RCC 7860 (cell line): ENCODE data around the gene JMJD7.

Experiments used
- DNase-seq: peaks from one replicate; pipeline ENCODE4 v3.0.0-alpha.2; 2015; ENCODE audit warnings: low spot score
- FAIRE-seq: peaks from 2 replicates; lab custom pipeline; 2012; peaks lifted over from hg19 to GRCh38; lab: Jason Lieb, UNC

JMJD7 gene

GRCh38 chr15:41827880-41828806 lies at the start of gene JMJD7:
JMJD7 (plus strand) TSS chr15:41828092; CDS start chr15:41828125, 33 bp downstream.
- DNase-seq (peak; percentile 62), FAIRE-seq (no peak)

GRCh38 chr15:41778521-41778920 lies 49.4 kb upstream of the JMJD7 start:
- FAIRE-seq (no peak), DNase-seq (no peak)

DNA sequence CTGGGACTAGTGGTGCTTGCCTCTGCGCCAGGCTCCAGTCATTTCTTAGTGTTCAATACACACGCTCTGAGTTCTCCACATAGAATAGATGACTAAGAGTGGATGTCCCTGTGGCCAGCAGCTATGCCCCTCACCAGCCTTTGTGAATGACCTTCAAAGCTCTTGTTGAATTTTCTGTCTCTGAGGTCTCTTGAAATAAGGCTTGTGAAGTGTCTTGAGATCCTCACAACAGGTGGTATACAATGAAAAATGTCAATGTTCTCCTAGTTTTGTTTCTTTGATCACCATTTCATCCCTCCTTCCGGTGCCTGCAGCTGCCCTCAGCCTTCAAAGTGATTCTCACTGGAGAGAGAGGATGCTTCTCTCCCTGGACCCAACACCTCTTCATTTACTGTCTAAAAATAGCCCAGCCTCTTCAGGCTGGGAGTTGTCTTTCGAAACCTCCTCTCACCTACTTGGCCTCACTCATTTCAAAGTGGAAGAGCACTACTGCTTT lies 48.2 kb upstream of the JMJD7 start:
- DNase-seq, result no peak
- FAIRE-seq, result no peak

DNA sequence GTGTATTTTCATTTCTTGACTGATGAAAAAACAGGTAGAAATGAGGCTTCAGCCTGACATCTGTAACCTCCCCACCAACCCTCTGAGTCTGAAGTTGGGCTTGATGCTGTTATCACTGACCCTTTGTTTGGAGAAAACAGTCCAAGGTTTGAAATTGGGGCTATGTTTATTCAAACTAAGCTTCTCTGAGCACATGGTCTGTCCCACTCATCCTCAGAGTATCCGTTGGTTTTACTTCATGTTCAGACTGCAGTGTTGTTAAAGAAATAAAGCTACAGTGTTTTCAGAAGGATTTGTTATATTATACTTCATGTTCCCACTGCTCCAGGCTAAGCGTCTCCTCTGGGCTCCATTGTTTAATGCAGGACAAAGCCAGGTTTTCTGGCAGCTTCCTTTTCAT lies 47.6 kb upstream of the JMJD7 start:
- FAIRE-seq (no peak), DNase-seq (no peak)

DNA sequence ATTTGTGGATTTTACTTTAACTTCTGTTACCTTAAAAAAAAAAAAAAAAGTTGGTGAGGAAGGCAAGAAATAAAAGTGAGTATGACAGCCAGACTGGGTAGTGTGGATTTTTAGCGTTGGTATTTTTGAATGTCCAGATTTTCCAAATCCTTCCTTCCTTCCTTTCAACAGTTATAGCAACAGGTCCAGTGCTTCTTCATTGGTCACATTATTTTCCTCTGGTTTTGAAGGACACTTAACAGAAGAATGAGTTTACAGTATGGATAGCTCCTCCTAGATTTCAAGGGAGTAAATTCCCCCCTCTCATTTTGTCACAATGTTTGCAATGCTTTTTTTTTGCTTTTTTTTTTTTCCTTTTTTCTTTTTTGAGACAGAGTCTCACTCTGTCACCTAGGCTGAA lies 47.2 kb upstream of the JMJD7 start:
- FAIRE-seq, result no peak

GRCh38 chr15:41782371-41783282 lies 45.3 kb upstream of the JMJD7 start:
- DNase-seq (no peak), FAIRE-seq (no peak)

More for the DNA sequence above, 47.2 kb upstream of the JMJD7 start:
- DNase-seq, result no peak

DNA sequence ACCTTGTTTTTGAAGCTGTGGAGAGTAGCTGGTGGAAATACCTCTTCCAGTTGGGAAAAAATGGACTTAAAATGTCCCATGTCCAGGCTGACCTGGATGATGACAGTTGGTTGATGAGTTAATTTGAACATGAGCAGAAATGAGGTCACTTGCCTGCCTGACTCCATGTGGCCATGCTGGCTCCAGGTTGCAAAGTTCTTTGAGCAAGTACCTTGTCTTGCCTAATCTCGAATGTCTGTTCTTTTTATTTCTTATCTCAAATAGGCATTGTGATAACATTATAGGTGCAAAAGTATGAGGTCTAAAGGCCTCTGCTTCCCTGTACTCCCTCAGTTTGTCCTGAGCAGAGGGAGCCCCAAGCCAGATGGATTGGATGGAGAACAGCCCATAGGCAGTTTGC lies 44.6 kb upstream of the JMJD7 start:
- FAIRE-seq (no peak), DNase-seq (no peak)

- FAIRE-seq (no peak), DNase-seq (no peak)
Observed at GRCh38 chr15:41788262-41788661, 39.6 kb upstream of the JMJD7 start.

DNA sequence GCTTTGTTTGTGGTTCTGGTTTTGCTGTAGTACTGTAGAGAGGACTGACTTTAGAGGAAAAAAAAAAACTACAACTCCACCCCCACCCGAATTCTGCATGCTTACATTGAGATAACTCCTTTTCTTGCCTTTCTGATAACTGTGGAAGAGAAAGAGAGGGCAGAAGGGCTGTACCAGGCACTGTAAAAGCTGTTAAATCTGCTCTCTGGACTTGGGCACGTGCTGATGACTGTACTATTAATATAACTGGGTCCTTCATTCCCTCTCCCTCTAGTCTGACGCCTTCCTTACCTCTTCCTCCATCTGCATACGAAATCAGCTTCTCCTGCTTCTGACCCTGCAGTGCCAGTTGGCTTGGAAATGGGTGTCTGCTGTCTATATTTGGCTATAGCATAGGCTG lies 38.7 kb upstream of the JMJD7 start:
- FAIRE-seq (no peak), DNase-seq (no peak)

- no peak for DNase-seq
- FAIRE-seq, result no peak
Observed at GRCh38 chr15:41789662-41790061, 38.2 kb upstream of the JMJD7 start.

DNA sequence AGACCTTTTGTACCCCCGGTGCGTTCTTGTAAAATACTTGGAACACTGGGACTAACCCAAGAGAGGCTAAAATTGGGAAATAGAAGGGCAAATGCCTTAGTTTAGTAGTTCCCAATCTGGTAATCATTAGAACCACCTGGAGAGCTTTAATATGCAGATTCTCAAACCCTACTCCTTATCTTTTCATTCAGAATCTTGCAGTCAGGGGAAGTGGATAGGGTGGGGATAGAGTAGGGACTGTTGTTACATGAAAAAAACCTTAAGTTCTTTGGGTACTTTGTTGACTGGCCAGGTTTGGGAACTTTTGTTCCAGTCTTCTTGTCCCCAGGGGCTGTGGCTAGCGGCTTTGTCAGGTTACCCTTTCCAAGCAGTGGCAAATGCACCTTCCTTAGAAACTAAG lies 37.7 kb upstream of the JMJD7 start:
- DNase-seq, result no peak
- FAIRE-seq, result no peak

GRCh38 chr15:41790756-41791546 lies 36.9 kb upstream of the JMJD7 start:
- FAIRE-seq (no peak), DNase-seq (peak; percentile 17)

DNA sequence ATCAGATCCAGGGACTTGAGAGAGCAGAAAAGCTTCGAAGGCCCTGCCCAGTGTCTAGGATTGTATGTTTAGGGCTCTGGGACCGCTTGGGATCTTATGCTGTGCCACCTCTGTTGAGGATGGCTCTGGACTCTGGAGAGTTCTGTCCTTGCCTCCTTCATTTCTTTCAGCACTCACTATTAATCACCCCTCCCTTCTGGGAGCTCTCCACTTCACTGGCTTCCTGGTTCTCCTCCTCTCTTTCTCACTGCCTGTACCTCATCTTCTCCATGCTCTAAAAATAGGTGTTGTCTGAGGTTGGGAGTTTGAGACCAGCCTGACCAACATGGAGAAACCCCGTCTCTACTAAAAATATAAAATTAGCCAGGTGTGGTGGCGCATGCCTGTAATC lies 36.4 kb upstream of the JMJD7 start:
- no peak for FAIRE-seq

DNA sequence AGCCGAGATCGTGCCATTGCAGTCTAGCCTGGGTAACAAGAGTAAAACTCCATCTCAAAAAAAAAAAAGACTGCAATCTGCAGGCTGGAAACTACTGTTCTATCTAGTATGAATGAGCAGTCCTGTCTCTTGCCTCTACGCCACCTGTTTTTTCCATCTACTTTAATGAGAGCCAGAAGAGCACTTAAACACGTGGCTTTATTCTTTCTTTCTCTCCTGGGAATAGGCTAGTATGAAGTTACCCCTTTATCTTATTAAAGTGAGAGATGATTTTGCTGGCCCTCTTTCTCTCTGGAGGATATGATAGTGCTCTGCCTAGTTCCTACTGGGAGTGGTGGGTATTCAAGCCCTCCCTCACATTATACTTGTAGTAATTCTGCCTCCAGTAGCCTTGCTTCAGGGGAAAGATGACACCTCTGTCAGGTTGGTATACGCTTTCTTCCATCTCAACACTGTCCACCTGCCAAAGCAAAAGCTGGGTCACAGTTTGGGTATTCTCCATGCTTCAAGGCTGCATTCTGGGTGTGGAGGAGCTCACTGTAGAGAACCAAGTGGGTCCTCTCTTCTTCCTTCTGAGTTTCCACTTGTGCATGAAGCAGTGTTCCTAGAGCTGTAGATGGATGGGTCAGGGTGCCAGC lies 35.8 kb upstream of the JMJD7 start:
- DNase-seq (no peak), FAIRE-seq (no peak)

More for the DNA sequence above, 36.4 kb upstream of the JMJD7 start:
- DNase-seq, result no peak

DNA sequence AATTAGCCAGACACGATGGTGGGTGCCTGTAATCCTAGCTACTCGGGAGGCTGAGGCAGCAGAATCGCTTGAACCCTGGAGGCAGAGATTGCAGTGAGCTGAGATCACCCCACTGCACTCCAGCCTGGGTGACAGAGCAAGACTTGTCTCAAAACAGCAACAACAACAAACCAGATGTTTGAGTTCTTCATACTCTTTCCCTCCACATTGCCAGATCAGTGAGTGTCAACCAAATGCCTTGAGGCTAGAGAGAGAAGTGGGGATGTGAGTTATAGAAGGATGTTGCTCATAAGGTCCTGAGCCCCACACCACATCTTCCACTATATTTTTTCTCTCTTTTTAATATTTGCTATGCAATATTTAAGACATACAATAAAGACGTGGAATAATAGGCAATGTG lies 33.8 kb upstream of the JMJD7 start:
- no peak for DNase-seq
- no peak for FAIRE-seq

GRCh38 chr15:41795996-41796856 lies 31.7 kb upstream of the JMJD7 start:
- DNase-seq (no peak), FAIRE-seq (no peak)

GRCh38 chr15:41797201-41797944 lies 30.5 kb upstream of the JMJD7 start:
- FAIRE-seq, result no peak
- no peak for DNase-seq
